ENCODE results near the gene DPP10.
"Not testable (repeated sequence)": the region's sequence is repeated elsewhere in the genome, so short reads cannot be mapped to it uniquely, and the experiment has no call there.

The DPP10 gene

GRCh38 chr2:115071534-115071933, 629.1 kb downstream of the DPP10 start:
- POLR2A ChIA-PET, result no interaction called here
- no peak for DNase-seq (ENCODE audit: extremely low spot score)
- CTCF ChIA-PET, result no interaction called here
- TF ChIP-seq TARDBP (IDR thresholded peaks at IDR 0.05) (no peak), PKNOX1 (IDR thresholded peaks at IDR 0.05) (no peak), FOXM1 (IDR thresholded peaks at IDR 0.05; ENCODE audit: borderline replicate concordance) (no peak), NFRKB (IDR thresholded peaks at IDR 0.05) (no peak), BHLHE40 (IDR thresholded peaks at IDR 0.05; ENCODE audit: borderline replicate concordance) (no peak), CTBP1 (IDR thresholded peaks at IDR 0.05; ENCODE audit: borderline replicate concordance) (no peak), LEF1 (IDR thresholded peaks at IDR 0.05; ENCODE audit: borderline replicate concordance) (no peak), SP1 (IDR thresholded peaks at IDR 0.05) (no peak), ELF4 (IDR thresholded peaks at IDR 0.05) (no peak), L3MBTL2 (conservative IDR thresholded peaks at IDR 0.05) (no peak), ZNF384 (IDR thresholded peaks at IDR 0.05) (no peak), ARNT (IDR thresholded peaks at IDR 0.05) (no peak), HDGF (IDR thresholded peaks at IDR 0.05; ENCODE audit: borderline replicate concordance) (no peak), SUZ12 (IDR thresholded peaks at IDR 0.05) (no peak), FOXK2 (IDR thresholded peaks at IDR 0.05) (no peak), FOXA1 (IDR thresholded peaks at IDR 0.05) (no peak)

GRCh38 chr2:115075800-115076199, 633.4 kb downstream of the DPP10 start:
- TF ChIP-seq HDGF (IDR thresholded peaks at IDR 0.05; ENCODE audit: borderline replicate concordance) (no peak), ELF4 (IDR thresholded peaks at IDR 0.05) (no peak), SUZ12 (IDR thresholded peaks at IDR 0.05) (no peak), ZNF384 (IDR thresholded peaks at IDR 0.05) (no peak), CTBP1 (IDR thresholded peaks at IDR 0.05; ENCODE audit: borderline replicate concordance) (no peak), FOXK2 (IDR thresholded peaks at IDR 0.05) (no peak), BHLHE40 (IDR thresholded peaks at IDR 0.05; ENCODE audit: borderline replicate concordance) (no peak), ARNT (IDR thresholded peaks at IDR 0.05) (no peak), FOXM1 (IDR thresholded peaks at IDR 0.05; ENCODE audit: borderline replicate concordance) (no peak), L3MBTL2 (conservative IDR thresholded peaks at IDR 0.05) (no peak), PKNOX1 (IDR thresholded peaks at IDR 0.05) (no peak)
- DNase-seq (ENCODE audit: extremely low spot score), result no peak
- ChIA-PET CTCF (no interaction called here), POLR2A (no interaction called here)

GRCh38 chr2:115077626-115078025, 635.2 kb downstream of the DPP10 start:
- ChIA-PET CTCF (no interaction called here), POLR2A (no interaction called here)
- no peak for DNase-seq (ENCODE audit: extremely low spot score)
- TF ChIP-seq CTBP1 (IDR thresholded peaks at IDR 0.05; ENCODE audit: borderline replicate concordance), result no peak
- no peak for TF ChIP-seq HDGF (IDR thresholded peaks at IDR 0.05; ENCODE audit: borderline replicate concordance)
- TF ChIP-seq SP1 (IDR thresholded peaks at IDR 0.05), result no peak
- TF ChIP-seq FOXM1 (IDR thresholded peaks at IDR 0.05; ENCODE audit: borderline replicate concordance), result no peak
- no peak for TF ChIP-seq ZNF384 (IDR thresholded peaks at IDR 0.05)
- no peak for TF ChIP-seq FOXA1 (IDR thresholded peaks at IDR 0.05)

- ChIA-PET CTCF (no interaction called here), POLR2A (no interaction called here)
- DNase-seq (ENCODE audit: extremely low spot score), result no peak
- TF ChIP-seq ZNF384 (IDR thresholded peaks at IDR 0.05), result no peak
- TF ChIP-seq PKNOX1 (IDR thresholded peaks at IDR 0.05), result no peak
- TF ChIP-seq FOXA1 (IDR thresholded peaks at IDR 0.05), result no peak
Observed at GRCh38 chr2:115083225-115083624, 640.8 kb downstream of the DPP10 start.

GRCh38 chr2:115083711-115084110, 641.3 kb downstream of the DPP10 start:
- CTCF ChIA-PET, result no interaction called here
- DNase-seq (ENCODE audit: extremely low spot score), result no peak
- TF ChIP-seq CTBP1 (IDR thresholded peaks at IDR 0.05; ENCODE audit: borderline replicate concordance) (no peak), FOXA1 (IDR thresholded peaks at IDR 0.05) (no peak), LEF1 (IDR thresholded peaks at IDR 0.05; ENCODE audit: borderline replicate concordance) (no peak), BHLHE40 (IDR thresholded peaks at IDR 0.05; ENCODE audit: borderline replicate concordance) (no peak), ELF4 (IDR thresholded peaks at IDR 0.05) (no peak), SP1 (IDR thresholded peaks at IDR 0.05) (no peak), FOXK2 (IDR thresholded peaks at IDR 0.05) (no peak), NFRKB (IDR thresholded peaks at IDR 0.05) (no peak), SUZ12 (IDR thresholded peaks at IDR 0.05) (no peak), PKNOX1 (IDR thresholded peaks at IDR 0.05) (no peak), ARNT (IDR thresholded peaks at IDR 0.05) (no peak), HDGF (IDR thresholded peaks at IDR 0.05; ENCODE audit: borderline replicate concordance) (no peak), L3MBTL2 (conservative IDR thresholded peaks at IDR 0.05) (no peak), FOXM1 (IDR thresholded peaks at IDR 0.05; ENCODE audit: borderline replicate concordance) (no peak), ZNF384 (IDR thresholded peaks at IDR 0.05) (no peak)
- POLR2A ChIA-PET, result no interaction called here

- DNase-seq (ENCODE audit: extremely low spot score), result no peak
- POLR2A ChIA-PET, result no interaction called here
- TF ChIP-seq FOXA1 (IDR thresholded peaks at IDR 0.05), result no peak
- TF ChIP-seq BHLHE40 (IDR thresholded peaks at IDR 0.05; ENCODE audit: borderline replicate concordance), result no peak
- TF ChIP-seq FOXK2 (IDR thresholded peaks at IDR 0.05), result no peak
- no peak for TF ChIP-seq ELF4 (IDR thresholded peaks at IDR 0.05)
- no peak for TF ChIP-seq PKNOX1 (IDR thresholded peaks at IDR 0.05)
- no peak for TF ChIP-seq ARNT (IDR thresholded peaks at IDR 0.05)
- TF ChIP-seq HDGF (IDR thresholded peaks at IDR 0.05; ENCODE audit: borderline replicate concordance), result no peak
- TF ChIP-seq TARDBP (IDR thresholded peaks at IDR 0.05), result no peak
- TF ChIP-seq CTBP1 (IDR thresholded peaks at IDR 0.05; ENCODE audit: borderline replicate concordance), result no peak
- TF ChIP-seq SP1 (IDR thresholded peaks at IDR 0.05), result no peak
- TF ChIP-seq ZNF384 (IDR thresholded peaks at IDR 0.05), result no peak
- TF ChIP-seq NFRKB (IDR thresholded peaks at IDR 0.05), result no peak
- TF ChIP-seq L3MBTL2 (conservative IDR thresholded peaks at IDR 0.05), result no peak
- no peak for TF ChIP-seq LEF1 (IDR thresholded peaks at IDR 0.05; ENCODE audit: borderline replicate concordance)
- TF ChIP-seq FOXM1 (IDR thresholded peaks at IDR 0.05; ENCODE audit: borderline replicate concordance), result no peak
- no peak for TF ChIP-seq SUZ12 (IDR thresholded peaks at IDR 0.05)
- CTCF ChIA-PET, result no interaction called here
Observed at GRCh38 chr2:115084446-115084845, 642.0 kb downstream of the DPP10 start.

GRCh38 chr2:115086051-115086620, 643.7 kb downstream of the DPP10 start:
- POLR2A ChIA-PET; CTCF ChIA-PET; DNase-seq (ENCODE audit: extremely low spot score): not testable (repeated sequence)
